ENCODE data around the gene BTBD3.

Gene BTBD3

DNA sequence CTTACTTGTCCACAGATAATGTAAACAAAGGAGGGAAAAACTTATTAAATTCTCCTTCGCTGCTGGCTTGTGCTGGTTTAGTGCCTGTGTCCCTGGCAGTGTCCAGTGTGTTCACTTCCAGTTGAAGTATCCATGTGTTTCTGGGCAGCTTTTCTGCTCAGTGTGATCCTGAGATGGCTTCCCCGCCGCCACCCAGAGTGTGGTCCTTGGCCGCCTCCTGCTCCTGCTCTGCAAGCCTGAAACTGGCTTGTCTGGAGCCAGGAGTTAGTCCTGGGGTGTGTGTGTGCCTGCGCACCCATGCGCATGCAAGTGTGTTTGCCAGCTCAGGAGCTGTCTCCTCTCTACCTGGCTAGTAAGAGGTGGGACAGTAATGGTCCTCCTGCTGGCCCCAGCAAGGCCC lies 7.2 kb downstream of the BTBD3 start:
- DNase-seq (ENCODE audit: low read depth): no peak
- TF ChIP-seq, protein P1, sequence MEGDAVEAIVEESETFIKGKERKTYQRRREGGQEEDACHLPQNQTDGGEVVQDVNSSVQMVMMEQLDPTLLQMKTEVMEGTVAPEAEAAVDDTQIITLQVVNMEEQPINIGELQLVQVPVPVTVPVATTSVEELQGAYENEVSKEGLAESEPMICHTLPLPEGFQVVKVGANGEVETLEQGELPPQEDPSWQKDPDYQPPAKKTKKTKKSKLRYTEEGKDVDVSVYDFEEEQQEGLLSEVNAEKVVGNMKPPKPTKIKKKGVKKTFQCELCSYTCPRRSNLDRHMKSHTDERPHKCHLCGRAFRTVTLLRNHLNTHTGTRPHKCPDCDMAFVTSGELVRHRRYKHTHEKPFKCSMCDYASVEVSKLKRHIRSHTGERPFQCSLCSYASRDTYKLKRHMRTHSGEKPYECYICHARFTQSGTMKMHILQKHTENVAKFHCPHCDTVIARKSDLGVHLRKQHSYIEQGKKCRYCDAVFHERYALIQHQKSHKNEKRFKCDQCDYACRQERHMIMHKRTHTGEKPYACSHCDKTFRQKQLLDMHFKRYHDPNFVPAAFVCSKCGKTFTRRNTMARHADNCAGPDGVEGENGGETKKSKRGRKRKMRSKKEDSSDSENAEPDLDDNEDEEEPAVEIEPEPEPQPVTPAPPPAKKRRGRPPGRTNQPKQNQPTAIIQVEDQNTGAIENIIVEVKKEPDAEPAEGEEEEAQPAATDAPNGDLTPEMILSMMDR (IDR thresholded peaks at IDR 0.05; ENCODE audit: low read length, missing control alignments): no peak
- no peak overlapping the region for H3K4me3 ChIP-seq (replicated peaks; ENCODE audit: low read depth, low read length)

DNA sequence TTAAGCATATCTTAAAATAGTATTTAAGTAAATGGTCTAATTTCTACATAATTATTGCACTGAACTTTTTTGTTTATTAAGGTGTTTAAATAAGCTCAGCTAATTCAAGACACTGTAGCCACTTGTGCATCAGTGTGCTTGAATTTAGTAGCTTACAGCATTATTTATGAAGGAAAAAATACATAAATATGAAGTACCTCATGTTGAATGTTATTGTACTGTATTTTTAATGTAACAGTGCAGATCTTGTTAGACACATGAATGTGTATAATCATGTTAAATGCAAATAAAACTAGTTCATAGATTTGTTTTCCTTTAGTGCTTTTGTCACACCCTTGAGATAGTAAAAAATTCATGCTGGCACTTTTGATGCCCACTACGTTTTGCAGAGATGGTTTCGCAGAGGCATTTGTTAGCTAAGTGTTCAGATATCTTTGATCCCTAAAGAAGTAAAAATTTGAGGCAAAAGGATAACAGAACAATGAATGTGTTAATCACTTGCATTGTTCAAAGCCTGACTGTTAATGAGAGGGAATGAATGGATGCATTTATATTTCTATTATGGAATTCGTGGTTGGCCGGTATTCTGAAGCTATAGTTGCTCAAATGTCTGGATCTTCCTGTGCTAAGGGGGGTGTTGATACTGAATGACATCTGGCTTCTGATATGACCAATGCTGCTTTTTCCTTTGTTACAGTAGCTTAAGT lies 8.8 kb downstream of the BTBD3 start:
- TF ChIP-seq, protein P1 (IDR thresholded peaks at IDR 0.05; ENCODE audit: low read length, missing control alignments): no peak
- H3K4me3 ChIP-seq (replicated peaks; ENCODE audit: low read depth, low read length): no peak overlapping the region
- no peak for DNase-seq (ENCODE audit: low read depth)

DNA sequence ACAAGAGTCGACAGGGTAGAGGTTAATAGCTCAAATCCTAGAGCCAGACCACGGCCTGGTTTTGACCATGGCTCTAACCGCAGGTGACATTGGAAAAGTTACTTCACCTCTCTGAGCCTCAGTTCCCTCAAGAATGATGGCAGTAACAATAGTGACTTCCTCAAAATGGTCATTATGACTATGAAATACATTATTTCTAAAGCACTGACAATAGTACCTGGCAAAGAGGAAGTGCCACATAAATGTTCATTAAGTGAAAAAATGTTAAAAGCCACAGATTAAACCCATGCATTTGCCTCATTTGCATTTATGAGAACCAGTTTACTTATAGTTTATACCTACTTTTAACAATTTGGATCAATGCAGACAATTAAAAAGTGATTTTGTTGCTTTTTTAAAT lies 12.3 kb downstream of the BTBD3 start:
- H3K4me3 ChIP-seq (replicated peaks; ENCODE audit: low read depth, low read length): no peak overlapping the region
- DNase-seq (ENCODE audit: low read depth): no peak
- TF ChIP-seq, protein P1 (IDR thresholded peaks at IDR 0.05; ENCODE audit: low read length, missing control alignments): no peak

DNA sequence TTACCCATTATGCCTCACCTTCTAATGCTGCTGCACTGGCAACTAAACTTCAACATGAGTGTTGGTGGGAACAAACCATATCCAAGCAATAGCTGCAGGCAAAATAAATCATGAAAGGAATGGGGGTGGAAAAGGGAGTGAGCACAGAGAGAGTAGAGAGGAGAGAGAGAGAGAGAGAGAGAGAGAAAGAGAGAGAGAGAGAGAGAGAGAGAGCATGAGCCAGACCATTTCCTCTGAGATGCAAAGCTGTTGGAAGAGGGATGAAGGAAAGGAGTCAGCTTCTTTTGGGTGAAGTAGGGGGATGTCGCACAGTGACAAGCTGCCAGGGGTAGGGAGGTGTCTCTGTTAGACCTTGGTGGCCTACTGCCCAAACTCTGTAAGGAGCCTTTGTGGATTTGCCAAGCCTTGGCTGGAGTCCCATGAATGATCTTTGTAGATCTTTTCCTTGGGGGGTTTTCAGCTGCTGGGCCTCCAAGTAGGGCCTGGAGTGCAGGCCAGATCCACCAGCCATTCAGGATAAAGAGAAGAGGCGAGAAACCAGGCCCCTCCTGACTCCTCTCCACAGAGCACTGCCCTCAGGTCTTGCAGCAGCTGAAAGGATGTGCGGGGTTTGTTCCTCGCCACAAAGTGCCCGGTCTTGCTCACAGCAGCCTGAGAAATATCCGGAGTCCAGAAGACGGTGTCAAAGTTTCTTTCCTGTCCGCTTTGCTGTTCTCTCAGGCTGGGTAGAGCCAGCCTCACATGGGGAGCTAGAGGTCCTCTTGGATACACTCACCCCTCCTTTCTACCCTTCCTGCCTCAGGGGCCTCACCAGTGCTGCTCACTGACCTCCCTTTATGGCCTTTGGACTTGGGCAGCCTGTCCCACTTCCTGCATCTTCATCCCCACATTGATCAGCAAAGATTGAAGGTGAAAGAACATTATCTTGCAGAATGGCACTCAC lies 17.8 kb downstream of the BTBD3 start:
- TF ChIP-seq, protein P1 (IDR thresholded peaks at IDR 0.05; ENCODE audit: low read length, missing control alignments): no peak
- H3K4me3 ChIP-seq (replicated peaks; ENCODE audit: low read depth, low read length): no peak overlapping the region
- no peak for DNase-seq (ENCODE audit: low read depth)

DNA sequence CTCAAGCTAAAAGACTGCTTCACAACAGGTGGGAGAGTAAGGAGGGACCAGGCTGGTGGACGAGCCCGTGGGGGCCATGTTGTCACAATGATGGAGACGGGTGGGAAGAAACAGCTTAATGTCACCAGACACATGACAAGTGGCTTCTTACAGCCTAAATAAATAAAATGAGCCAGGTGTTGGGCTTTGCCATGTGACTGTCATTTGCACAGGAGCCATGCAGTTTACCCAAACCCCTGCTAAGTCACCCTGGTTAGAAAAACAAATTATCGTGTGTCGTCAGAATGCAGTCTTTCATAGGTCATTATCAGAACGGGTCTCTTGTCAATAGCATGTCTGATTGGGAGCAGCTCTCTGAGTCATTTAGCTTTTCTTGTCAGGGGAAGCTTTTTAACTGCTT lies 18.5 kb downstream of the BTBD3 start:
- DNase-seq (ENCODE audit: low read depth): no peak

DNA sequence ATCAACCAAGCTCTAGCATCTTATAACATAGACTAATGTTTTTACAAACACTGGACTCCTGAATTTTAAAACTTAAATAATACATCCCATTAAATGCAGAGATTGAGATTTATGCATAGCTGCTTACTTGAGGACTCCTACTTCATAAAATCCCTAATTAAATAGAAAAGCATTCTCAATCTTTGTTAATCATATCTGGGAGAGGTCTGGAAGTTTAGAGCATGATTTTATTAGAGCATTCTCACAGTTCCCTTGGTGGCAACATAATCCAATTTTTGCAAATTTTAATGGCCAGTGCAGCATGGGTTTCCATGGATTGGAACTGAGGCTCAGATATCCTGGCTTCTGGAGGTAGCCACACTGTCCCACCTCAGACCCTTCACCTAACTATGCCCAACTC lies 19.5 kb downstream of the BTBD3 start:
- no peak overlapping the region for H3K4me3 ChIP-seq (replicated peaks; ENCODE audit: low read depth, low read length)
- no peak for DNase-seq (ENCODE audit: low read depth)
- TF ChIP-seq, protein P1 (IDR thresholded peaks at IDR 0.05; ENCODE audit: low read length, missing control alignments): no peak

More for the DNA sequence above, 18.5 kb downstream of the BTBD3 start:
- TF ChIP-seq, protein P1 (IDR thresholded peaks at IDR 0.05; ENCODE audit: low read length, missing control alignments): no peak
- no peak overlapping the region for H3K4me3 ChIP-seq (replicated peaks; ENCODE audit: low read depth, low read length)

Data from fibroblast of pulmonary artery (primary cell).